OCI-LY3 (cell line): ENCODE measurements around the gene JPH4.

Experiments
- CTCF ChIP-seq: fragments of 200-600, 300-600 bp; sonication (generic); IDR thresholded peaks from 2 replicates; pipeline ENCODE4 v1.5.1; 2014; ENCODE audit warnings: antibody characterized with exemption, low read length, low read depth
- EZH2phosphoT487 ChIP-seq: fragments of 200-600 bp; shearing (Covaris generic); IDR thresholded peaks from 2 replicates; pipeline ENCODE4 v1.6.1; 2018; ENCODE audit warnings: antibody characterized with exemption, mixed run types, low read depth

GRCh38 chr14:23571701-23572523 lies 6.7 kb downstream of the JPH4 start:
- TF ChIP-seq CTCF (no peak), EZH2phosphoT487 (no peak)
